Fibroblast of lung (primary cell): ENCODE data around the gene GAS7.

Source experiments
- CTCF ChIP-seq, 2 donors: IDR thresholded peaks in 1 of 2; conservative IDR thresholded peaks in 1 of 2; 1 replicate in 1 of 2; 2 replicates in 1 of 2; pipeline ENCODE4 v1.5.1; 2011 to 2012; ENCODE audit warnings: low read length in 2 of 2, control low read depth in 1 of 2, inconsistent platforms in 1 of 2, low read depth in 1 of 2, mild to moderate bottlenecking in 1 of 2
- EZH2 ChIP-seq: IDR thresholded peaks from 2 replicates; pipeline ENCODE4 v1.5.1; 2012; ENCODE audit warnings: low read length, control low read depth, mild to moderate bottlenecking; ENCODE audit errors: missing control alignments

DNA sequence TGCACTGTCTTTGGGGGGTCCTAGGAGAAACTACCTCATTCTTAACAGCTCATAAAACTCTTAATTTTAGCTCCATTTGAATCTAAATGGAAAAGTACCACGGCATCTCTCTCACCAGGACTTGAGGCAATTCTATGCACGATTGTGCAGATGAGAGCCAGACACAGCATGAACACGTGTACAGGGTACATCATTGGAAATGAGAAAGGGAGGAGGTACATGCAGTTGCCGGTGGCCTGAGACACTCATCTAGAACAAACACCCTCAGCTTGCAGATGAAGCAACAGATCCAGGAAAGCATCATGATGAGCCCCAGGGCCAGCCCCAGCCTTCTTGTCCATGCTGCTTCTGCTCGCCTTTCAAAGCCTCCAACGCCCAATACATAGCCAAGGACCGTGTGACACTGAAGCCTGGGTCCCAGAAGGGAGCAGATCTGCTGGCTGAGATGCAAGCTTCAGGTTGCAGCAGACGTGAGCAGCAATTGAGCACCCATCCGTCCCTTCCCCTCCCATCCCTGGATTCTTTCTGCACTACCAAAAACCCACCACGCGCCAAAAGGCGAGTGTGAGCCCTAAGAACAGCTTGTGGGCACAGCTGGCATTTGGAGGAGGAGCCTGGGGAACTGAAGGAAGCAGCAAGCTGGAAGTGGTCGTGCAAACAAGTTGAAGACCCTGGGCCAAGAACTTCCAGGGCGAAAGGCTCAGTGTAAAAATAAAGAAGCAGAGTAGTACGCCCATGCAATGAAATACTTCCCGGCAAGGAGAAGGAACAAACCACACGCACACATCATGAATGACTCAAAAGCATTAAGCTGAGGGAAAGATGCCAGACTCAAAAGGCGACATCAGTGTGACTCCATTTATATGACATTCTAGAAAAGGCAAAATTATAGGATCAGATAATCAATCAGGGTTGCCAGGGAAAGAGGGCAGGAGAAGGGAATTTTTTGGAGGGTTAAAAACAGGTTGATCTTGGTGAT, 286.0 kb downstream of the GAS7 start:
- TF ChIP-seq CTCF (conservative IDR thresholded peaks at IDR 0.05 in 1 of 2, IDR thresholded peaks at IDR 0.05 in 1 of 2; ENCODE audit: low read depth in 1 of 2, low read length in 2 of 2) (no peak), EZH2 (no peak)
